Ovary (tissue), 9 donors: ENCODE data around the gene NAT16. TPM values are rescaled to one million over a fixed set of nuclear protein-coding genes. Genes with fewer than 3 reads are reported as not detected.

Experiments used
- DNase-seq, 5 donors: peaks; one replicate each; pipeline ENCODE4 v3.0.0-alpha.2; 2019 to 2020
- H3K27ac ChIP-seq, 2 donors: fragments of 200-600 bp; one replicate each; pipeline versions ENCODE4 v1.5.1 to v1.8.0; 2019 to 2022
- H3K27me3 ChIP-seq: fragments of 200-600 bp; one replicate; pipeline ENCODE4 v1.8.0; 2022
- H3K36me3 ChIP-seq: fragments of 200-600 bp; sonication (generic); one replicate; pipeline ENCODE4 v1.5.1; 2019
- H3K4me1 ChIP-seq: one replicate; pipeline ENCODE4 v1.8.1; 2013; ENCODE audit warnings: mild to moderate bottlenecking, moderate library complexity; ENCODE audit not compliant: insufficient read depth
- H3K4me3 ChIP-seq: fragments of 200-600 bp; sonication (generic); one replicate; pipeline ENCODE4 v1.5.1; 2017
- H3K9me3 ChIP-seq, 2 donors: fragments of 200-600 bp in 1 of 2; sonication (generic) in 1 of 2; one replicate each; pipeline versions ENCODE4 v1.5.1 to v1.8.1; 2013 to 2019; ENCODE audit warnings: mild to moderate bottlenecking in 1 of 2, moderate library complexity in 1 of 2
- CTCF ChIP-seq, 3 donors: fragments of 450-650 bp in 2 of 3; fragments of 200-600 bp in 1 of 3; IDR thresholded peaks; one replicate each; pipeline versions ENCODE4 v1.5.1 to v1.8.0; 2016 to 2022; ENCODE audit warnings: antibody characterized with exemption in 3 of 3, mild to moderate bottlenecking in 1 of 3
- EP300 ChIP-seq: sonication (generic); formaldehyde crosslinking; IDR thresholded peaks from one replicate; pipeline ENCODE4 v1.6.1; 2017; ENCODE audit warnings: antibody characterized with exemption
- POLR2A ChIP-seq: fragments of 450-650 bp; IDR thresholded peaks from one replicate; pipeline ENCODE4 v1.6.1; 2017; ENCODE audit warnings: antibody characterized with exemption, mild to moderate bottlenecking, moderate library complexity
- WGBS, 3 donors: extraction: QIAGEN DNeasy Blood & Tissue Kit in 1 of 3; methylation state at CpG; one replicate each; pipeline versions ENCODE4 v1.1.5 to v1.1.7; 2013 to 2017; 5-methylcytosine and 5-hydroxymethylcytosine counted together
- intact Hi-C, 4 donors: fragments of 100-400 bp; cut with DNase I; formaldehyde crosslinking; loops; one replicate each; pipeline versions ENCODE4 v1.11.0 to v1.15.1; 2022 to 2023
- polyA plus RNA-seq, 2 donors: library from polyadenylated mRNA; stranded (reverse); fragments of 200-250 nt in 1 of 2; fragments of 350-450 nt in 1 of 2; fragmentation: Illumina TruSeq in 1 of 2; extraction: RNeasy Lipid Tissue Mini Kit (QIAGEN cat#74804) in 1 of 2; gene quantifications; one replicate each; pipeline ENCODE4 v1.2.3, GENCODE V29; 2013 to 2014
- total RNA-seq, 7 donors: library from RNA; depleted of rRNA in 2 of 7; stranded (reverse); fragments of >200 nt in 2 of 7; fragmentation: NEBNext Ultra II Directional in 3 of 7; extraction: Animal tissue kit (Norgen Biotek cat#: 25700) in 3 of 7; gene quantifications; one replicate each; pipeline versions ENCODE4 v1.1.0 to v1.2.4, GENCODE V29; 2016 to 2023
- donor health status: DM: no; HTN: no; CAD: no; lungs with moderate emphysema.
- donor health status: DM: no; HTN: no; CAD: no.
- donor health status: Bipolar disorder and iron deficiency.
- donor health status: DM: yes; HTN: yes; CAD: no.
- donor health status: DM: no; HTN: no; CAD: no.
- donor health status: DM: yes; HTN: yes; CAD: no.

The NAT16 gene
- total and polyA plus RNA-seq, 9 donors, result not detected

GRCh38 chr7:101185258-101185839, 5.3 kb upstream of the NAT16 start:
- 33 to 46% (median 44%) methylated on average over 5 of the region's 5 CpGs for WGBS, 3 donors
- Histone ChIP-seq H3K27ac (no peak overlapping the region), H3K27me3 (no peaks in the 10 kb centered on the region), H3K4me3 (no peak overlapping the region), H3K4me1 (no peaks in the 10 kb centered on the region), H3K36me3 (no peaks in the 10 kb centered on the region), H3K9me3 (no peaks in the 10 kb centered on the region)
- no peak for DNase-seq
- TF ChIP-seq POLR2A, result no peak
- intact Hi-C loops, result no loop called here

- TF ChIP-seq EP300, result no peak
- TF ChIP-seq POLR2A, result no peak
- no peak for TF ChIP-seq CTCF (IDR thresholded peaks at IDR 0.05)
- Histone ChIP-seq H3K4me3 (no peak overlapping the region), H3K27me3 (peaks cover 2% of the 10 kb centered on the region), H3K4me1 (peaks cover 2% of the 10 kb centered on the region), H3K9me3 (no peaks in the 10 kb centered on the region), H3K27ac (no peak overlapping the region), H3K36me3 (no peaks in the 10 kb centered on the region)
- intact Hi-C loops, result loop anchor here in 1 of 4 donors (10.0 kb wide), 1 partner anchor 105 kb away; no protein-coding TSS in a partner anchor
- 1 to 4% (median 2%) methylated on average over 10 to 27 of the region's 27 CpGs for WGBS, 3 donors
- no peak for DNase-seq
Measured at GRCh38 chr7:101179713-101180112, 380 bp downstream of the NAT16 start.

- Histone ChIP-seq H3K4me3 (no peak overlapping the region), H3K4me1 (peaks cover 2% of the 10 kb centered on the region), H3K27me3 (peaks cover 2% of the 10 kb centered on the region), H3K9me3 (no peaks in the 10 kb centered on the region), H3K27ac (no peak overlapping the region), H3K36me3 (no peaks in the 10 kb centered on the region)
- 0 to 1% (median 1%) methylated on average over 20 of the region's 20 CpGs for WGBS, 3 donors
- TF ChIP-seq EP300 (no peak), CTCF (IDR thresholded peaks at IDR 0.05) (no peak)
- no peak for DNase-seq
- intact Hi-C loops, result loop anchor here in 1 of 4 donors (10.0 kb wide), 1 partner anchor 106 kb away; no protein-coding TSS in a partner anchor
Measured at GRCh38 chr7:101179117-101179516, 976 bp downstream of the NAT16 start.

DNA sequence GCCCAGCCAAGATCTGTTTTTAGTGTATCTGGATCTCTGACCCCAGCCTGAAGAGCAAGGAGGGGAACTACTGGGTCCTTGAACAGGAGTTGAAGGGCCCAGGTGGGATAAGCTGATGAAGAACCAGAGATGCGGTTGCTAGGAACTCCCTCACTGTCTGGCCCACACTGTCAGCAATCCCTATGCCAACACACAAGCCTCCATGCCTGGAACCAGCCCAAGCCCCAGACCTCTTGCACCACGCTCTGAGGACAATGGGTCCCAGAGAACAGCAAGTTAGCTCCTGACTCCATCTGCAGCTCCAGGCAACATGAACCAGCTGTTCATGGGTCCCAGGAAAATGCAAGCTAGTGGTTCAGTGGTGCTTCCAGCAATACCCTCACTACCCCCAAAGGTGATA, 2.4 kb downstream of the NAT16 start:
- Histone ChIP-seq H3K4me3 (no peak overlapping the region), H3K4me1 (peaks cover 5% of the 10 kb centered on the region), H3K36me3 (no peaks in the 10 kb centered on the region), H3K27ac (no peak overlapping the region), H3K27me3 (peaks cover 2% of the 10 kb centered on the region), H3K9me3 (no peaks in the 10 kb centered on the region)
- intact Hi-C loops, result loop anchor here in 1 of 4 donors (10.0 kb wide), 1 partner anchor 107 kb away; no protein-coding TSS in a partner anchor
- no peak for TF ChIP-seq CTCF (IDR thresholded peaks at IDR 0.05)
- TF ChIP-seq EP300, result no peak
- no peak for TF ChIP-seq POLR2A
- 71 to 86% (median 77%) methylated on average over 2 of the region's 2 CpGs for WGBS, 3 donors
- DNase-seq, result no peak

GRCh38 chr7:101175664-101176063, 4.4 kb downstream of the NAT16 start:
- WGBS, 3 donors, result 21 to 23% (median 23%) methylated on average over 3 of the region's 3 CpGs
- Histone ChIP-seq H3K27me3 (peaks cover 7% of the 10 kb centered on the region), H3K36me3 (no peaks in the 10 kb centered on the region), H3K4me3 (no peak overlapping the region), H3K4me1 (peaks cover 7% of the 10 kb centered on the region), H3K27ac (no peak overlapping the region), H3K9me3 (no peaks in the 10 kb centered on the region)
- TF ChIP-seq POLR2A, result no peak
- no peak for TF ChIP-seq CTCF (IDR thresholded peaks at IDR 0.05)
- no peak for TF ChIP-seq EP300
- DNase-seq, result no peak
- intact Hi-C loops, result loop anchor here in 1 of 4 donors (10.0 kb wide), 1 partner anchor 109 kb away; no protein-coding TSS in a partner anchor
